Thyroid gland (tissue), 4 donors: ENCODE results near the gene AIFM1. TPM values are rescaled to one million over a fixed set of nuclear protein-coding genes. Genes with fewer than 3 reads are reported as not detected.
"Not testable (repeated sequence)": the region's sequence is repeated elsewhere in the genome, so short reads cannot be mapped to it uniquely, and the experiment has no call there.

Experiments used
- DNase-seq, 2 donors: peaks; one replicate each; pipeline ENCODE4 v3.0.0-alpha.2; 2019
- H3K27ac ChIP-seq, 3 donors: fragments of 200-600 bp; sonication (generic); 1 replicate in 2 of 3; 2 replicates in 1 of 3; pipeline ENCODE4 v1.5.1; 2016 to 2019; ENCODE audit warnings: mild to moderate bottlenecking in 1 of 3, moderate library complexity in 1 of 3
- H3K27me3 ChIP-seq: fragments of 200-600 bp; sonication (generic); one replicate; pipeline ENCODE4 v1.5.1; 2019
- H3K36me3 ChIP-seq, 2 donors: fragments of 200-600 bp; sonication (generic); one replicate each; pipeline ENCODE4 v1.5.1; 2016 to 2019
- H3K4me1 ChIP-seq, 2 donors: fragments of 200-600 bp; sonication (generic); one replicate each; pipeline ENCODE4 v1.5.1; 2017 to 2019
- H3K4me3 ChIP-seq, 3 donors: fragments of 200-600 bp; sonication (generic); replicated peaks in 1 of 3; 1 replicate in 2 of 3; 2 replicates in 1 of 3; pipeline ENCODE4 v1.5.1; 2016; ENCODE audit warnings: mild to moderate bottlenecking in 1 of 3
- H3K9me3 ChIP-seq: fragments of 200-600 bp; sonication (generic); one replicate; pipeline ENCODE4 v1.5.1; 2017
- POLR2A ChIP-seq, 2 donors: fragments of 450-650 bp; IDR thresholded peaks; one replicate each; pipeline ENCODE4 v1.6.1; 2017; ENCODE audit warnings: antibody characterized with exemption in 2 of 2, mild to moderate bottlenecking in 2 of 2, moderate library complexity in 1 of 2
- WGBS, 2 donors: methylation state at CpG; one replicate each; pipeline ENCODE4 v1.1.5; 2017; 5-methylcytosine and 5-hydroxymethylcytosine counted together
- intact Hi-C: fragments of 100-400 bp; cut with DNase I; formaldehyde crosslinking; loops from one replicate; pipeline ENCODE4 v1.15.1; 2023
- total RNA-seq, 4 donors: library from RNA; depleted of rRNA; stranded (reverse); fragments of >200 nt; gene quantifications; one replicate each; pipeline ENCODE4 v1.2.3, GENCODE V29; 2016
- TF ChIP-seq, protein P1 (sequence below), 6 experiments: fragments of 200-600 bp in 3 of 6; fragments of 450-650 bp in 3 of 6; sonication (generic) in 3 of 6; IDR thresholded peaks; one replicate each; pipeline ENCODE4 v1.5.1; 2016 to 2019; ENCODE audit warnings: antibody characterized with exemption in 6 of 6, mild to moderate bottlenecking in 2 of 6, inconsistent platforms in 1 of 6, moderate library complexity in 1 of 6

The AIFM1 gene
- total RNA-seq, 4 donors from 2014 or later = 13.3 to 21.1 (median 17.3) TPM

DNA sequence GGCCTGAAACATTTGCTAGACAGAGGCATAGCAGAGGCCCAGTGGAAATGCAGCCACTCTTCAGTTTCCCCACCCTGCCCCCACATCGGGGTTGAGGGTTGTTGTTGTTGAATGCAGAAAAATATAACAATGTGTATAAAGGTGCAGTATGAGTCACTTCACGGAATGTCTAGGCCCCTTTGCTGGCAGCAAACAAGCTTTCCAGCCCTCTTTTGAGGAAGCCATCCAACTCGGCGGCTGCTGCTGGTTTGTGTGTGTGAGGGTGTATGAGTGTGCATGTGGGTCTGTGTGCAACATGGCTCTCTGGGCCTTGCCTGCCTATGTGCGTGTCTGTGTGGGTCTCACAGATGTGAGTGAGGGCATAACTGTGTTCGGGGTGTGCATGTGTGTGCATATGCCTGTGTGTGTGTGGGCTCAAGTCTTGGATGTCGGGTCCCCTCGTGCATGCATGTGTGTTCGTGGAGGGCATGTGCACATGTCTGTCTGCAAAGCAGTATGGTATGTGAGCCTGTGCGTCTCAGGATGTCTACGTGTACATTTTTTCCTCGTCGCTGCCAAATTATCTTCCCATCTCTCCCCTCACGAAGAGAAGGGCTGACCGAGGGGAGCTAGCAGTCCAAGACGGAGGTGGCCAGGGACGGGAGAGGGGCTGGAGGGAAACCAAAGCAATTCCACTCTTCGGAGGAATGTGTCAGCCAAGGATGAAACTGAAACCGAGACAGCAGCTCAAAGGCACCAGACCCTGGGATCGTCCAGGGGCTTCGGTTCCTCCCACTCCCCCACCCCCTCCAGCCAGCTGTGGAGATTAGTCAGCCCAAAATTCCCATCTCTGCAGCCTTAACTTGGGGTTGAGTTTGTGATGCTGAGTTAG lies 47.0 kb downstream of the AIFM1 start:
- H3K4me3 ChIP-seq = no peak overlapping the region
- WGBS, 2 donors = 37 to 60% methylated on average over 6 to 11 of the region's 21 CpGs

DNA sequence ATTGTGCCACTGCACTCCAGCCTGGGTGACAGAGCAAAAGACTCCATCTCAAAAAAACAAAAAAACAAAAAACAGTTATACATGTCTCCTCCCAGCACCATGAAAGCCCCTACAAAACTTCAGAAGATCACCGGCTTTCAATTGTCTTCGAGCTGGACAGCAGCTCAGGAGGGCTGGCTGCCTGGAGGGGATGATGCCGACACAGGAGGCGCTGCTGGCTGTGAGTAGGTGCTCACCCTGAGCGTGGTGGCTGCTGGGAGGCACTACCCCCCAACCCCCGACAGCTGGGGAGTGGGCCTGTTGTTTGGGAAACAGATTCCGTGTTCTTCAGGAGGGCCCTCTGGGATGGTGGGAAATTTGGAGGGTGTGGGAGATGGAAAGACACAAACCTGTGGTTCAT lies 48.5 kb downstream of the AIFM1 start:
- no peaks in the 10 kb centered on the region for H3K27me3 ChIP-seq
- H3K9me3 ChIP-seq = no peaks in the 10 kb centered on the region
- H3K36me3 ChIP-seq = no peaks in the 10 kb centered on the region
- DNase-seq = no peak
- TF ChIP-seq, protein P1, sequence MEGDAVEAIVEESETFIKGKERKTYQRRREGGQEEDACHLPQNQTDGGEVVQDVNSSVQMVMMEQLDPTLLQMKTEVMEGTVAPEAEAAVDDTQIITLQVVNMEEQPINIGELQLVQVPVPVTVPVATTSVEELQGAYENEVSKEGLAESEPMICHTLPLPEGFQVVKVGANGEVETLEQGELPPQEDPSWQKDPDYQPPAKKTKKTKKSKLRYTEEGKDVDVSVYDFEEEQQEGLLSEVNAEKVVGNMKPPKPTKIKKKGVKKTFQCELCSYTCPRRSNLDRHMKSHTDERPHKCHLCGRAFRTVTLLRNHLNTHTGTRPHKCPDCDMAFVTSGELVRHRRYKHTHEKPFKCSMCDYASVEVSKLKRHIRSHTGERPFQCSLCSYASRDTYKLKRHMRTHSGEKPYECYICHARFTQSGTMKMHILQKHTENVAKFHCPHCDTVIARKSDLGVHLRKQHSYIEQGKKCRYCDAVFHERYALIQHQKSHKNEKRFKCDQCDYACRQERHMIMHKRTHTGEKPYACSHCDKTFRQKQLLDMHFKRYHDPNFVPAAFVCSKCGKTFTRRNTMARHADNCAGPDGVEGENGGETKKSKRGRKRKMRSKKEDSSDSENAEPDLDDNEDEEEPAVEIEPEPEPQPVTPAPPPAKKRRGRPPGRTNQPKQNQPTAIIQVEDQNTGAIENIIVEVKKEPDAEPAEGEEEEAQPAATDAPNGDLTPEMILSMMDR (IDR thresholded peaks at IDR 0.05) = no peak
- TF ChIP-seq POLR2A (IDR thresholded peaks at IDR 0.05) = no peak
- intact Hi-C loops = no loop called here
- H3K4me1 ChIP-seq = peaks cover 0 to 5% of the 10 kb centered on the region in 2 donors
- no peak overlapping the region for H3K4me3 ChIP-seq
- 85 to 98% methylated on average over 4 to 6 of the region's 7 CpGs for WGBS, 2 donors
- H3K27ac ChIP-seq = no peak overlapping the region

More for the DNA sequence above, 47.0 kb downstream of the AIFM1 start:
- H3K9me3 ChIP-seq = no peaks in the 10 kb centered on the region
- no peak overlapping the region for H3K27ac ChIP-seq
- no peaks in the 10 kb centered on the region for H3K27me3 ChIP-seq
- H3K36me3 ChIP-seq = no peaks in the 10 kb centered on the region
- H3K4me1 ChIP-seq = peaks cover 0 to 5% of the 10 kb centered on the region in 2 donors
- TF ChIP-seq POLR2A (IDR thresholded peaks at IDR 0.05) = no peak
- TF ChIP-seq, protein P1 (IDR thresholded peaks at IDR 0.05) = no peak
- intact Hi-C loops = no loop called here
- peak; percentile 9 to 19 for DNase-seq

- DNase-seq, H3K4me1 ChIP-seq, H3K27me3 ChIP-seq, H3K4me3 ChIP-seq, H3K36me3 ChIP-seq, H3K27ac ChIP-seq, H3K9me3 ChIP-seq, intact Hi-C loops: not testable (repeated sequence)
- WGBS, 2 donors = 90 to 94% methylated on average over 10 of the region's 10 CpGs
Measured at GRCh38 chrX:130115119-130115885, 50.3 kb downstream of the AIFM1 start.

DNA sequence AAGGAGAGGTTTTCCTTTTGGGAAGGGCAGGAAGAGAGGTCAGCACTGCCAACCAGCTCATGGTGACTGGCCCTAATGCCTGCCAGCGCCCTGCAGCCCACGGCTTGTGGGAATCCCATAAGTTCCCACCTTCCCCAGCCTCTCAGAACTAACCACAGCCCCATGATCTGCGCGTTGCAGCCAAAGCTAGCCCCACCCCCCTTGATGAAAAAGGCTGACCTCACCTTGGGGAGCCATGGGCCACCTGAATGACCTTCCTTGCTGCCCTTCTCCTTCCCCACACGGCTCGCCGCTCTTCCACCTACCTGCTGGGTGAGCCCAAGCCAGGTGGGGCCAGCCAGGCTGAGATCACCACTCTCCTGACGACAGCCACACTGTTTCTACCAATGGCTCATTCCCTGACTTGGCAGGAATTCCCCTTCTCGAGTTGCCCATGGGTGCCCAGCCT lies 51.5 kb downstream of the AIFM1 start:
- Histone ChIP-seq H3K27ac (no peak overlapping the region), H3K9me3 (no peaks in the 10 kb centered on the region), H3K4me1 (no peaks in the 10 kb centered on the region), H3K4me3 (no peak overlapping the region), H3K36me3 (no peaks in the 10 kb centered on the region), H3K27me3 (no peaks in the 10 kb centered on the region)
- intact Hi-C loops = no loop called here
- whole genome bisulfite sequencing, 2 donors = 63 to 67% methylated on average over 3 to 8 of the region's 9 CpGs
- peak; percentile 15 to 40 for DNase-seq
- TF ChIP-seq, protein P1 (IDR thresholded peaks at IDR 0.05) = no peak
- no peak for TF ChIP-seq POLR2A (IDR thresholded peaks at IDR 0.05)

DNA sequence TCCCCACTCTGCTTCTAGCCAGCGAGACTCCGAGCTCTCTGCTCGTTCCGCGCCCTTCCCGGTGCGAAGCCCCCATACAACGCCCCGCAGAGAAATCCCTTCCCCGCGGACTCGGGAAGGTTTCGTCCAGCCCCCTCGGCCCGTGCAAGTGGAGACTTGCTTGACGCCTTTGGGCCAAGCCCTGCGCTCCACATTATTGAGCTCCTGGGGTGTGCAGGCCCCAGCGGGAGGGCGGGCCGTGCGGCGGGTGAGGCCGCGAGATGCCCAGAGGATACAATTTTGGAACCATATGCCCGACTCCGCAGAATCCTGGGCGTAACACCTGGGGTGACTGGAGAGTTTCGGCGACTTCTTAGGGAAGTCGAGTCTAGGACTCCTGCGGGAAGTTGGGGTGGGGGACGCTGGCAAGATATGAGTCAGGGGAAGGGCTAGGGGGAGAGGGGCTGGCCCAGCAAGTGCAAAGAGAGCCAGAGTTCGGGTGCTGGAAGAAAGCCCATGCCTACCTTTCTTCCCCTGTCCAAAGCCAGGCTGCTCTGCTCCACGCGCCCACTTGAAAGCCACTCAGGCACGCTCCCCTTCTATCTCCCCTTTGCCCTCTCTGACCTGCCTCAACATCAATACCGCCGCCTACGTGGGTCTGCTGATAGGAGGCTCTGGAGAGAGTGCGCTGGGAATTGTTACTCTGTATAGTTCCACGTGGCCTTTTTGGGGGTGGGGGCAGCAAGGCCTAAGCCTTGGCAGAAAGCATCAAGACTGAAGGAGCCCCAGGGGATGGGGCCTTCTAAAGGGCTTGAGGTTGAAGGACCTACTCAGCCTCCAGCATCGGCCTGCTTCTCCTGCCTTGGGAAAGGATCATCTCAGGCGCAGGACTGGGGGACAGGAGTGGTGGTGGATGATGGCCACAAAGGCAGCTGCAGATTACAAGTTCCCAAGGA lies 54.2 kb downstream of the AIFM1 start:
- Histone ChIP-seq H3K27ac (no peak overlapping the region), H3K36me3 (no peaks in the 10 kb centered on the region), H3K4me1 (peaks cover 0 to 3% of the 10 kb centered on the region in 2 donors), H3K4me3 (peak overlapping the region in 1 of 3 donors; percentile 51), H3K27me3 (no peaks in the 10 kb centered on the region), H3K9me3 (no peaks in the 10 kb centered on the region)
- intact Hi-C loops = no loop called here
- WGBS, 2 donors = 23 to 58% methylated on average over 19 to 27 of the region's 43 CpGs
- TF ChIP-seq, protein P1 (IDR thresholded peaks at IDR 0.05) = no peak
- no peak for TF ChIP-seq POLR2A (IDR thresholded peaks at IDR 0.05)
- peak in 1 of 2 donors; percentile 21 for DNase-seq
